Measurements from ENCODE around the gene NDOR1.

The NDOR1 gene

GRCh38 chr9:137266162-137266527, 60.6 kb downstream of the NDOR1 start:
- FAIRE-seq = no peak

Measured in TTC549 (cell line).